Tibial artery (tissue), 4 donors: ENCODE measurements around the gene LRP1B.

Experiments used
- DNase-seq, 2 donors: peaks; one replicate each; pipeline ENCODE4 v3.0.0-alpha.2; 2019
- H3K27ac ChIP-seq, 2 donors: fragments of 200-600 bp; sonication (generic) in 1 of 2; 1 replicate in 1 of 2; 2 replicates in 1 of 2; pipeline ENCODE4 v1.5.1; 2018 to 2019; ENCODE audit warnings: mild to moderate bottlenecking in 1 of 2
- H3K27me3 ChIP-seq, 2 donors: fragments of 200-600 bp; sonication (generic) in 1 of 2; one replicate each; pipeline versions ENCODE4 v1.5.1 to v1.6.0; 2016 to 2019
- H3K36me3 ChIP-seq, 3 donors: fragments of 200-600 bp; sonication (generic) in 2 of 3; one replicate each; pipeline ENCODE4 v1.5.1; 2016 to 2019; ENCODE audit warnings: mild to moderate bottlenecking in 2 of 3
- H3K4me1 ChIP-seq, 4 donors: fragments of 200-600 bp; sonication (generic) in 2 of 4; 1 replicate in 3 of 4; 2 replicates in 1 of 4; pipeline ENCODE4 v1.5.1; 2016 to 2019
- H3K4me3 ChIP-seq, 2 donors: fragments of 200-600 bp; sonication (generic) in 1 of 2; 1 replicate in 1 of 2; 2 replicates in 1 of 2; pipeline ENCODE4 v1.5.1; 2018 to 2019; ENCODE audit warnings: mild to moderate bottlenecking in 2 of 2
- H3K9me3 ChIP-seq, 3 donors: fragments of 200-600 bp; sonication (generic) in 1 of 3; one replicate each; pipeline ENCODE4 v1.5.1; 2016 to 2019
- intact Hi-C: fragments of 100-400 bp; cut with DNase I; formaldehyde crosslinking; loops from one replicate; pipeline ENCODE4 v1.15.0; 2023; ENCODE audit warnings: low total_unique reads
- TF ChIP-seq, protein P1 (sequence below), 2 experiments: fragments of 200-600 bp in 1 of 2; fragments of 450-650 bp in 1 of 2; IDR thresholded peaks; one replicate each; pipeline ENCODE4 v1.5.1; 2017 to 2019; ENCODE audit warnings: antibody characterized with exemption in 2 of 2, mild to moderate bottlenecking in 1 of 2, moderate library complexity in 1 of 2

The LRP1B gene

DNA sequence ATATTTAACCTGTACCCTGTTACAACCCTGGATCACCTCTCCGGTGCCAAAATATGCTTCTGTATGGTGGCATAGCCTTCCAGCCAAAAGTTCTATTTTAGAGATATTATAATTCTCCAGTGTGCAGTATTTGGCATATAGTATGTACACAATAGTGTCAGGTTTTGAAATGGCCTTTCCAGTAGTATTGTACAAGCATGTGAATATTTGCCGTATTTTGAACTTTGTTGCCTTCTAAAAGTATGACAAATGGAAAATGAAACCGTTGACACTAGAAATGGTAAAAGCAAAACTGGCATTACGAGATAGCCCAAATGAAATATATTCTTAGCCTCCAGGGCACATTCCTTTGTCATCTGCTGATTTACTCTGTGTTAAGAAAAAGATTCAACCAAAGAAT is 431.2 kb downstream of the LRP1B start:
- no peaks in the 10 kb centered on the region for H3K9me3 ChIP-seq
- DNase-seq = no peak
- TF ChIP-seq, protein P1, sequence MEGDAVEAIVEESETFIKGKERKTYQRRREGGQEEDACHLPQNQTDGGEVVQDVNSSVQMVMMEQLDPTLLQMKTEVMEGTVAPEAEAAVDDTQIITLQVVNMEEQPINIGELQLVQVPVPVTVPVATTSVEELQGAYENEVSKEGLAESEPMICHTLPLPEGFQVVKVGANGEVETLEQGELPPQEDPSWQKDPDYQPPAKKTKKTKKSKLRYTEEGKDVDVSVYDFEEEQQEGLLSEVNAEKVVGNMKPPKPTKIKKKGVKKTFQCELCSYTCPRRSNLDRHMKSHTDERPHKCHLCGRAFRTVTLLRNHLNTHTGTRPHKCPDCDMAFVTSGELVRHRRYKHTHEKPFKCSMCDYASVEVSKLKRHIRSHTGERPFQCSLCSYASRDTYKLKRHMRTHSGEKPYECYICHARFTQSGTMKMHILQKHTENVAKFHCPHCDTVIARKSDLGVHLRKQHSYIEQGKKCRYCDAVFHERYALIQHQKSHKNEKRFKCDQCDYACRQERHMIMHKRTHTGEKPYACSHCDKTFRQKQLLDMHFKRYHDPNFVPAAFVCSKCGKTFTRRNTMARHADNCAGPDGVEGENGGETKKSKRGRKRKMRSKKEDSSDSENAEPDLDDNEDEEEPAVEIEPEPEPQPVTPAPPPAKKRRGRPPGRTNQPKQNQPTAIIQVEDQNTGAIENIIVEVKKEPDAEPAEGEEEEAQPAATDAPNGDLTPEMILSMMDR (IDR thresholded peaks at IDR 0.05) = no peak
- H3K4me3 ChIP-seq = no peak overlapping the region
- no peaks in the 10 kb centered on the region for H3K36me3 ChIP-seq
- intact Hi-C loops = no loop called here
- no peaks in the 10 kb centered on the region for H3K27me3 ChIP-seq
- no peak overlapping the region for H3K27ac ChIP-seq
- H3K4me1 ChIP-seq = no peaks in the 10 kb centered on the region

GRCh38 chr2:141698500-141698899 is 432.3 kb downstream of the LRP1B start:
- intact Hi-C loops = no loop called here
- Histone ChIP-seq H3K4me1 (no peaks in the 10 kb centered on the region), H3K36me3 (no peaks in the 10 kb centered on the region), H3K4me3 (no peak overlapping the region), H3K27me3 (no peaks in the 10 kb centered on the region), H3K9me3 (no peaks in the 10 kb centered on the region), H3K27ac (no peak overlapping the region)
- no peak for DNase-seq
- TF ChIP-seq, protein P1 (IDR thresholded peaks at IDR 0.05) = no peak

- Histone ChIP-seq H3K36me3 (no peaks in the 10 kb centered on the region), H3K4me1 (no peaks in the 10 kb centered on the region), H3K27me3 (no peaks in the 10 kb centered on the region), H3K9me3 (no peaks in the 10 kb centered on the region), H3K27ac (no peak overlapping the region), H3K4me3 (no peak overlapping the region)
- TF ChIP-seq, protein P1 (IDR thresholded peaks at IDR 0.05) = no peak
- DNase-seq = no peak
- intact Hi-C loops = no loop called here
Measured at GRCh38 chr2:141697035-141697434, 433.8 kb downstream of the LRP1B start.

DNA sequence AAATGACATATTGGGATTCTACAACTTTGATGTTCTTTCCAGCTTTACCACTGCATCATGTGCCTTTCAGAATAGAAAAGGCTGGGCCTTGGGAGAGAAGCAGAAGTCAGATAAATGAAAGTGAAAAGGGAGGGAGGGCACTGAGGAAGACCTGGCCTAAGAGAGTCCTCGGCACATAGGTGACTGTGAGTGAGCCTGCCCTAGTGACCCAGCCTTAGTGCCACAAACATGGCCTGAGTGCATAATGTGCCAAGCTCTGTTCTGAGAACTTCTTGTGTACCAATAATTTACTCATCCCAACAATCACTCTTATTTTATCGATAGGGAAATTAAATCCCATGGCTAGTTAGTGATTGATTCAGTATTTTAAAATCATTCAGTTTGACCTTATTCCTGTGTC is 436.6 kb downstream of the LRP1B start:
- no peaks in the 10 kb centered on the region for H3K4me1 ChIP-seq
- no peak for DNase-seq
- TF ChIP-seq, protein P1 (IDR thresholded peaks at IDR 0.05) = no peak
- H3K4me3 ChIP-seq = no peak overlapping the region
- H3K9me3 ChIP-seq = no peaks in the 10 kb centered on the region
- H3K36me3 ChIP-seq = no peaks in the 10 kb centered on the region
- intact Hi-C loops = no loop called here
- no peaks in the 10 kb centered on the region for H3K27me3 ChIP-seq
- H3K27ac ChIP-seq = no peak overlapping the region

DNA sequence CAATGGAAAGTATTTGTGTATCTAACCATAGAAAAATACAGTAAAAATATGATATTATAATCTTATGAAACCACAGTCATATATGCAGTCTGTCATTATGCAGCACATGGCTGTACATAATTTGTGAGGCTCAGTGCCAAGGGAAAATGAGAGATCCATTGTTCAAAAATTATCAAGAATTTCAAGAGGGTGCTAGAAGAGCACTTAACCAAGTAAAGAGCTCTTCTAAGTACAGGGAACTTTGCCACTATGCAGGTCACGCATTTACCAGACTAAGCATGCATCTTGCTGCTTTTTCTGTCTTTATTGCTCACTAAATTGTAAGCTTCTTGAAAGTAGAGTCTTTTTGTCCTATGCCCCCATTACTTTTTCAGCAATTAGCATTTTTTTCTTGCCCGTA is 438.0 kb downstream of the LRP1B start:
- no peak overlapping the region for H3K4me3 ChIP-seq
- no peaks in the 10 kb centered on the region for H3K27me3 ChIP-seq

More for the DNA sequence above, 438.0 kb downstream of the LRP1B start:
- DNase-seq = no peak
- H3K9me3 ChIP-seq = no peaks in the 10 kb centered on the region
- H3K27ac ChIP-seq = no peak overlapping the region
- TF ChIP-seq, protein P1 (IDR thresholded peaks at IDR 0.05) = no peak
- intact Hi-C loops = no loop called here
- no peaks in the 10 kb centered on the region for H3K36me3 ChIP-seq
- no peaks in the 10 kb centered on the region for H3K4me1 ChIP-seq
